Measurements from ENCODE around the gene NNAT.
A peak's percentile ranks its signal among the peaks of the same experiment; 100 is the strongest.

The NNAT gene

DNA sequence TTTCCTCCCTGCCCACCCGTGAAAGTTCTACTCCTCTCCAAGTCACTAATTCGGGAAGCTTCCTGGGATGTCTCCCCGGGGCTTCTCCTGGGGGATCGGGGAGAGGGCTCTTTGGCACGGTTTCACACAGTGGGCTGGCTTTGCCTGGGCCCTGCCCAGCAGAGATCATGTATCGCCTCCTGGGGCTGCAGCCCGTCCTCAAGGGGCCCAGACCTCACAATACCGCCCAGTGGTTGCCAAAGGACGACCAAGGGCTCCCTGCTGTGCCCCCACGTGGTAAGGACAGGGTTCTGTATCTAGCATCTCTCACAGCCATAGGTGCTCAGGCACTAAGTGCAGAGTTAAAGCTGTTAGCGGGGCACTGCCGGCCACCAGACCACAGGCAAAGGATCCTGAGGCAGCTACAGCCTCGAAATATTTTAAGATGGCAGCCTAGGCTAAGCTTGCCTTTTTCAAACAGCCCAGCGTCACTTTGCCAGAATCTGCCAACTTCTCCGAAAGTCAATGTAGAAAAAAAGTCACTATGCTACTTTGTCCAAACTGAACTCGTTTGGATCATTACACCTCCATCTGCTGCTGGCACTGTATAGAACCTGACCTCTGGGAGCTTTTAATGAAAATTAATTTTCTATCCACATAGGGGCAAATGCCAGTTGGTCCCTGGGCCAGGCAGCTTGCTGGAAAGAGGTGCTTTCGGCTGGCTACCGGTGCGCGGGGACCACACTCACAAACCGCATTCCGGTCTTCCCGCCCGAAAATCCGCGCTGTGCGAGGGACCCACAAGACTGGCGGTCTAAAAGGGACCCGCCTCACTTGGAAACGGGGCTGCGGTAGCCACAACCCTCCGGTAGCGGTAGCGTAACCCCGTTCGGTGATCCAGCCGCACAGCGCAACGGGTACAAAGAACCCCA lies 1.3 kb upstream of the NNAT start:
- peak; percentile 66 for DNase-seq
- Histone ChIP-seq H3K9me3 (ENCODE audit: severe bottlenecking) (peaks cover 12% of the 10 kb centered on the region), H3K4me3 (ENCODE audit: low read depth, low read length) (no peak overlapping the region), H3K36me3 (peaks cover 48% of the 10 kb centered on the region), H3K27me3 (ENCODE audit: insufficient read depth, low read depth, severe bottlenecking) (no peaks in the 10 kb centered on the region), H3K27ac (peak overlapping the region; percentile 55)
- TF ChIP-seq, protein P1, sequence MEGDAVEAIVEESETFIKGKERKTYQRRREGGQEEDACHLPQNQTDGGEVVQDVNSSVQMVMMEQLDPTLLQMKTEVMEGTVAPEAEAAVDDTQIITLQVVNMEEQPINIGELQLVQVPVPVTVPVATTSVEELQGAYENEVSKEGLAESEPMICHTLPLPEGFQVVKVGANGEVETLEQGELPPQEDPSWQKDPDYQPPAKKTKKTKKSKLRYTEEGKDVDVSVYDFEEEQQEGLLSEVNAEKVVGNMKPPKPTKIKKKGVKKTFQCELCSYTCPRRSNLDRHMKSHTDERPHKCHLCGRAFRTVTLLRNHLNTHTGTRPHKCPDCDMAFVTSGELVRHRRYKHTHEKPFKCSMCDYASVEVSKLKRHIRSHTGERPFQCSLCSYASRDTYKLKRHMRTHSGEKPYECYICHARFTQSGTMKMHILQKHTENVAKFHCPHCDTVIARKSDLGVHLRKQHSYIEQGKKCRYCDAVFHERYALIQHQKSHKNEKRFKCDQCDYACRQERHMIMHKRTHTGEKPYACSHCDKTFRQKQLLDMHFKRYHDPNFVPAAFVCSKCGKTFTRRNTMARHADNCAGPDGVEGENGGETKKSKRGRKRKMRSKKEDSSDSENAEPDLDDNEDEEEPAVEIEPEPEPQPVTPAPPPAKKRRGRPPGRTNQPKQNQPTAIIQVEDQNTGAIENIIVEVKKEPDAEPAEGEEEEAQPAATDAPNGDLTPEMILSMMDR (IDR thresholded peaks at IDR 0.05; ENCODE audit: low read depth, low read length), result no peak

DNA sequence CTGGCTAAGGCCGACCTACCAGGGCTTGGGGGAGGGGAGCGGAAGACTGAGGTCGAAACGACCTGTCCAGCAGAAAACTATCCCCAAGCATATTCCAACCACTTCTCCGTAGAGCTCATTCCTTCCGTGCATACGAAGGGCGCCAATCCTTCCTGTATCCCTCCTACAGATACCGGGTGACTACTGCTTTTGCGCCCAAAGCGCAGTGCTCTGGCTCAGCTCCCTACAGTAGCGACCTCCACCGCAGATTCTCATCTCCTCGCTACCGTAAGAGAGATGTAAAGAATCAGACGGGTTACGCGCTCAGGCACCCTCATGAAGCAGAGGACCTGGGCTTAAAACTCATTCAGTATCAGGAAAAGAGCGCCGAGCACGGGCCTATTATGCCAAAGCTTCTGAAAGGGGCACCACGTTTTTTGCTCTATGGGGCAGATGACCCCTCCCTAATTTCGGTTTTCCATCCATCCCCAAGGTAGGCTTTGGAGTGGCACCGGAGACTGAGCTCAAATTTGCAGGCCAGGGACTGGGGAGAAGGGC lies 563 bp upstream of the NNAT start:
- no peaks in the 10 kb centered on the region for H3K27me3 ChIP-seq (ENCODE audit: insufficient read depth, low read depth, severe bottlenecking)
- no peak overlapping the region for H3K4me3 ChIP-seq (ENCODE audit: low read depth, low read length)
- peaks cover 44% of the 10 kb centered on the region for H3K36me3 ChIP-seq
- DNase-seq, result no peak
- TF ChIP-seq, protein P1 (IDR thresholded peaks at IDR 0.05; ENCODE audit: low read depth, low read length), result no peak
- H3K27ac ChIP-seq, result no peak overlapping the region
- H3K9me3 ChIP-seq (ENCODE audit: severe bottlenecking), result peaks cover 12% of the 10 kb centered on the region

DNA sequence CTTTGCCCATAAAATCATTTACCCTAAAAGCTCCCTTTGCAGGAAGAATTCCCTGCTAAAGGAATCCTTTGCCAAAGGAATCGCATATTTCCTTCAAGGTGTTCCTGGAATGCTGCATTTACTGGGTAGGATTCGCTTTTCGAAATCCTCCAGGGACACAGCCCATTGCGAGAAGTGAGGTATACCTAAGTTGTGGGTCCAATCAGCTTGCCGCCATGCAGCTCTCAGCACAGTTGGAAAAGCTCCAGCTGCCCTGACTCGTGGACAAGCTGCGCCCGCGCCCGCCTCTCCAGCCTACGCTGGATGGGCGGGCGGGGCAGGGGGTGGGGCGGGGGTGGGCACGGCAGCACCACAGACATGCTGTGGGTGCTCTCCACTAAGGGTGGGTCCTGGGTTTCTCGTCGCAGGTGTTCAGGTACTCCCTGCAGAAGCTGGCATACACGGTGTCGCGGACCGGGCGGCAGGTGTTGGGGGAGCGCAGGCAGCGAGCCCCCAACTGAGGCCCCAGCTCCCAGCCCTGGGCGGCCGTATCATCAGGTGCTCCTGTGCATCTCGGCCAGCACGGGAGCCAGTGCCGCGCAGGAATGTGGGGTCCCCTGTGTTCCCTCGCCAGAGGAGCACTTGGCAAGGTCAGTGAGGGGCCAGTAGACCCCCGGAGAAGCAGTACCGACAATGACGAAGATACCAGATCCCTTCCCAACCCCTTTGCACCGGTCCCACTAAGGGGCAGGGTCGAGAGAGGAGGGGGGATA lies 1.4 kb downstream of the NNAT start:
- no peak for DNase-seq
- Histone ChIP-seq H3K4me3 (ENCODE audit: low read depth, low read length) (no peak overlapping the region), H3K27me3 (ENCODE audit: insufficient read depth, low read depth, severe bottlenecking) (no peaks in the 10 kb centered on the region), H3K36me3 (peaks cover 49% of the 10 kb centered on the region), H3K9me3 (ENCODE audit: severe bottlenecking) (peaks cover 12% of the 10 kb centered on the region), H3K27ac (no peak overlapping the region)
- TF ChIP-seq, protein P1 (IDR thresholded peaks at IDR 0.05; ENCODE audit: low read depth, low read length), result no peak

DNA sequence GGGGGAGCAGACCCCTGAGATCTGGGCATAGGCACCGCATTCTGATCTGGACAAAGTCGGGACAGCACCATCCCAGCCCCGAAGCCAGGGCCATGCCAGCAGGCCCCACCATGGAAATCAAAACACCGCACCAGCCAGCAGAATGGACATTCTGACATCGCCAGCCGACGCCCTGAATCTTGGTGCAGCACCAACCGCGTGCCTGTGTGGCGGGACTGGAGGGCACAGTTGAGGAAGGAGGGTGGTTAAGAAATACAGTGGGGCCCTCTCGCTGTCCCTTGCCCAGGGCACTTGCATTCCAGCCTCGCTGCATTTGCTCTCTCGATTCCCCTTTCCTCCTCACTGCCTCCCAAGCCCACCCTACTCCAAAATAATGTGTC lies 2.0 kb downstream of the NNAT start:
- TF ChIP-seq, protein P1 (IDR thresholded peaks at IDR 0.05; ENCODE audit: low read depth, low read length), result no peak
- peaks cover 12% of the 10 kb centered on the region for H3K9me3 ChIP-seq (ENCODE audit: severe bottlenecking)
- H3K27ac ChIP-seq, result no peak overlapping the region
- peaks cover 45% of the 10 kb centered on the region for H3K36me3 ChIP-seq
- no peak overlapping the region for H3K4me3 ChIP-seq (ENCODE audit: low read depth, low read length)
- no peak for DNase-seq
- no peaks in the 10 kb centered on the region for H3K27me3 ChIP-seq (ENCODE audit: insufficient read depth, low read depth, severe bottlenecking)

DNA sequence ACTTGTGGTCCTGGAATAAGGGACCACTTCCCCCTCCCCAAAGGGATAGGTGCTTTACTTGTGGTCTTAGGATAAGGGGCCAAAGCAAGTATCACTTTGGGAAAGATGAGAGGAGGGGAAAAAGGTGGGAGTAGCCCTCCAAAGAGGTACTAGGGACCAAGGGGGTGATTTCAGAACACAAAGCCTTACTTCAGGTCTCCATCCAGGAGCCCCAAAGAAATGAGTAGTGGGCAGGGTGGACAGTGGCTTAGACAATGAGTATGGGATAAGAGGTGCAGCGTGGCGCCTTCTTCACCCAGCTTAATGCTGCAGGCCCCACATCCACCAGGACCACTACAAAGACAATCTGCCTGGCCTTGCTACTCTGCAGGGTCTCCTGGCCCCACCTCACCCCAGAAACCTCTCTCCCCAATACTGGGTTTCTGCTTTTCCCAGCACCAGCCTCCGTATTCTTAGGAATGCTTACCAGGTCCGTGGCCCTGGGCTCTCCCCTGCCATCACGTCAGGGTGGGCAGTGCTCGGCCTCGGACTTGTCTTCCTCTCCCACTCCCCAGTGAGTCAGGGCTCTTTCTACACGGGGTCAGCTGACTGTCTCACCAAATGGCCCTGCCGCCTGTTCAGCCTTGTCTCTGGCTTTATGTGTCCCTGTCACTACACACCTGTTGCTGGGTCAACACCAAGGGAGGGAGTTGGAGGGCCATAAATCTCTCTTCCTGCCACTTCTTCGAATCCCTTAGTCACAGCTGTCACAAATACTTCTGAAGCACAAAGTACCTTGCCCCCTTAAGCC lies 3.1 kb downstream of the NNAT start:
- Histone ChIP-seq H3K27me3 (ENCODE audit: insufficient read depth, low read depth, severe bottlenecking) (no peaks in the 10 kb centered on the region), H3K9me3 (ENCODE audit: severe bottlenecking) (peaks cover 12% of the 10 kb centered on the region), H3K4me3 (ENCODE audit: low read depth, low read length) (no peak overlapping the region), H3K27ac (peak overlapping the region; percentile 69), H3K36me3 (peaks cover 36% of the 10 kb centered on the region)
- peak; percentile 86 for DNase-seq
- TF ChIP-seq, protein P1 (IDR thresholded peaks at IDR 0.05; ENCODE audit: low read depth, low read length), result no peak

All from WERI-Rb-1 (cell line).